Activated T-helper 2 cell treated with anti-CD3 and anti-CD28 coated beads, Interferon-gamma antibody, Interleukin-2, Interleukin-4, amounts not matched to agents 10 μg/mL and 5 μg/mL and 100 μg/mL, durations not matched to agents 14 hours and 24 hours and 36 hours (primary cell): ENCODE results near the gene OBP2A. TPM values are rescaled to one million over a fixed set of nuclear protein-coding genes. Genes with fewer than 3 reads are reported as not detected.
"Not testable (repeated sequence)": the region's sequence is repeated elsewhere in the genome, so short reads cannot be mapped to it uniquely, and the experiment has no call there.

Experiments
- DNase-seq: peaks from one replicate; pipeline ENCODE4 v3.0.0; 2021; ENCODE audit warnings: low spot score
- H3K27ac Mint-ChIP-seq: one replicate; pipeline ENCODE4 v1.8.0; 2021; ENCODE audit warnings: mixed read lengths
- H3K27me3 Mint-ChIP-seq: one replicate; pipeline ENCODE4 v1.8.0; 2021; ENCODE audit warnings: low read depth, mixed read lengths
- H3K36me3 Mint-ChIP-seq: one replicate; pipeline ENCODE4 v1.8.0; 2021; ENCODE audit warnings: low read depth, mixed read lengths
- H3K4me1 Mint-ChIP-seq: one replicate; pipeline ENCODE4 v1.8.0; 2021; ENCODE audit warnings: low read depth, mixed read lengths
- H3K4me3 Mint-ChIP-seq: one replicate; pipeline ENCODE4 v1.8.0; 2021; ENCODE audit warnings: low read depth, mild to moderate bottlenecking, moderate library complexity, mixed read lengths
- H3K9me3 Mint-ChIP-seq: one replicate; pipeline ENCODE4 v1.8.0; 2021; ENCODE audit warnings: mixed read lengths
- intact Hi-C: fragments of 100-400 bp; cut with micrococcal nuclease; formaldehyde crosslinking; loops from one replicate; pipeline ENCODE4 v1.15.1; 2023
- total RNA-seq: library from RNA; stranded (reverse); gene quantifications from 2 replicates; pipeline ENCODE4 v1.2.3, GENCODE V29; 2022

OBP2A gene
- total RNA-seq, 1 donor from 2014 or later = not detected

DNA sequence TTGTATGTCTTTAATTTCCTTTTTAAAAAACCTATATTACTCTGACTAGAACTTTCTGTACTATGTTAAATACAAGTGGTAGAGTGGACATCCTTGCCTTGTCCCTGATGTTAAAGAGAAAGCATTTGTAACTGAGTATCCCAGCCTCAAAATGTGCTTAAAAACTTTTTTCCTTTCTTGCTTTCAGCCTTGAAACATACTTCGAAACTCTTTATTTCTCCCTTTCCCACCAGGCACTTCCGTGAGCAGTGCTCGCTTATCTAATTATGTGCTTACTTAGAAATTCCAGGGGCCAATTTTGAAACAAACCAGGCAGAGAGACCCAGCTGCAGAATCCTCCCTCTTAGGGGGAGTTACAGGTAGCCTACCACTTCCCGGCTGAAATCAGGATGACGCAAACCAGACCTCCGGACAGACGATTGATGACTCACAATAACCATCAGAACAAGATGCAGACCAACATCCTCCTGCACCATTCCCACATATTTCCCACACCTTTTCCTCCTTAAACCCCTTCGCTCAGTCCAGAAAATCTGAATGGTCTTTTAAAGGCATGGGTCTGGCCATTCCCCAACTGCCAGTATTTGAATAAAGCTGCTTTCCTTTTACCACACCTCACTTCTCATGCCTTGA, 2.5 kb upstream of the OBP2A start:
- H3K4me3 Mint-ChIP-seq, H3K27me3 Mint-ChIP-seq, H3K27ac Mint-ChIP-seq, H3K9me3 Mint-ChIP-seq, H3K36me3 Mint-ChIP-seq, intact Hi-C loops, DNase-seq, H3K4me1 Mint-ChIP-seq: not testable (repeated sequence)

DNA sequence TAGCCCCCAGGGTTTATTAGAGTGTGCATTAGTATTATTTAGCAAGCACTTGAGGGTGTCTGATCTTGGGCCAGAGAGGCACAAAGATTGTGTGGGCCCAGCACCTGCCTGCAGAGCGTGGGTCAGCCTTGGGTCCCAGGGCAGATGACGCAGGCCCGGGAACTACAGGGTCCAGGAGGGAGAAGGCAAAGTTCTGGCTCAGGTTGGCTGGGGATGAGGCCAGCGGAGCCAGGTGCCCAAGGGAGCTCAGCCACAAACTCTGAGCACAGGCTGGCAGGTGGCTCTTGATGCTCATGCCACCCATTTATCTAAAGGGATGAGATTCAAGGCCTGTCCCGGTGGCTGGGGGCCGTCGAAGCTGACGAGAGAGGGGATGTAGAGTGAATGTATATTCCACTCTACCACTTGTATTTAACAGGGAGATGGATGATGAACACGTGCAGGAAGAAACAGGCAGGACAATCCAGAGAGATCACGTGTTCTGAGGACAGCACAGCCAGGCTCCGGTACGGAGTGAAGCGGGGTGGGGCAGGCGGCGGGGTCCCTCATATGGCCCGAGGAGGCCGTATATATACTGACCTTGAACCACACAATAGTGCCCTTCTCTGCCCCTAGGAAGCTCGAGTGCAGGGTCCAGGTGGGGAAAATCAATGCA, 818 bp upstream of the OBP2A start:
- no peaks in the 10 kb centered on the region for H3K4me1 Mint-ChIP-seq
- intact Hi-C loops = no loop called here
- H3K27ac Mint-ChIP-seq = no peak overlapping the region

DNA sequence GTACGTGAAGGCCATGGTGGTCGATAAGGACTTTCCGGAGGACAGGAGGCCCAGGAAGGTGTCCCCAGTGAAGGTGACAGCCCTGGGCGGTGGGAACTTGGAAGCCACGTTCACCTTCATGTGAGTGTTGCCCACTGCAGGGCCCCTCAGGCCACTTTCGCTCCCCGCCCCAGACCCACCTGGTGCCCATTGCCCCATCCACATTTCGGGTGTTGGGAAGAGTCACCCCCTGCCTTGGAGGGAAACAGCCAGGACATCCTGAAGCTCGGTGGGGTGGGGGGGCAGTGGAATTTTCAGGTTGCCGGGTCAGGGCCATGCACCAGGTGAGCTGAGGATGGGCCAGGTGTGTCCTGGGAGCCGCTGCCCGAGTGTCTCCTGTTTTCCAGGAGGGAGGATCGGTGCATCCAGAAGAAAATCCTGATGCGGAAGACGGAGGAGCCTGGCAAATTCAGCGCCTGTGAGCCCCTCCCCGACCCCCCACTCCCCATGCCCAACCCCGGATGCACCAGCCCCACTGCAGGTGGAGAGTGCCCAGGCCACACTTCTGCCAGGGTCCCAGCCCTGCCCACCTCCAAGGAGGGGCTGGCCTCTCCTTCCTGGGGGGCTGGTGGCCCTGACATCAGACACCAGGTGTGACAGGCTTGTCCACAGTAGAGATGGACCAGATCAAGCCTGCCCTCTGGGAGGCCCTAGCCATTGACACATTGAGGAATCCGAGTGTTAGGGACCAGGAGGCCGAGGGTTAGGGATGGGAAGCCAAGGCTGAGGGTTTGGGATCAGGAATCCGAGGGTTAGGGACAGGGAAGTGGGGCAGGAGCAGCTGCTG, 1.1 kb downstream of the OBP2A start:
- DNase-seq, H3K9me3 Mint-ChIP-seq, H3K27ac Mint-ChIP-seq, H3K4me3 Mint-ChIP-seq, H3K27me3 Mint-ChIP-seq, H3K4me1 Mint-ChIP-seq, H3K36me3 Mint-ChIP-seq, intact Hi-C loops: not testable (repeated sequence)

More for the DNA sequence above, 818 bp upstream of the OBP2A start:
- Mint-ChIP-seq H3K9me3 (no peaks in the 10 kb centered on the region), H3K36me3 (no peaks in the 10 kb centered on the region), H3K27me3 (peaks cover 5% of the 10 kb centered on the region), H3K4me3 (no peak overlapping the region)
- DNase-seq = no peak

DNA sequence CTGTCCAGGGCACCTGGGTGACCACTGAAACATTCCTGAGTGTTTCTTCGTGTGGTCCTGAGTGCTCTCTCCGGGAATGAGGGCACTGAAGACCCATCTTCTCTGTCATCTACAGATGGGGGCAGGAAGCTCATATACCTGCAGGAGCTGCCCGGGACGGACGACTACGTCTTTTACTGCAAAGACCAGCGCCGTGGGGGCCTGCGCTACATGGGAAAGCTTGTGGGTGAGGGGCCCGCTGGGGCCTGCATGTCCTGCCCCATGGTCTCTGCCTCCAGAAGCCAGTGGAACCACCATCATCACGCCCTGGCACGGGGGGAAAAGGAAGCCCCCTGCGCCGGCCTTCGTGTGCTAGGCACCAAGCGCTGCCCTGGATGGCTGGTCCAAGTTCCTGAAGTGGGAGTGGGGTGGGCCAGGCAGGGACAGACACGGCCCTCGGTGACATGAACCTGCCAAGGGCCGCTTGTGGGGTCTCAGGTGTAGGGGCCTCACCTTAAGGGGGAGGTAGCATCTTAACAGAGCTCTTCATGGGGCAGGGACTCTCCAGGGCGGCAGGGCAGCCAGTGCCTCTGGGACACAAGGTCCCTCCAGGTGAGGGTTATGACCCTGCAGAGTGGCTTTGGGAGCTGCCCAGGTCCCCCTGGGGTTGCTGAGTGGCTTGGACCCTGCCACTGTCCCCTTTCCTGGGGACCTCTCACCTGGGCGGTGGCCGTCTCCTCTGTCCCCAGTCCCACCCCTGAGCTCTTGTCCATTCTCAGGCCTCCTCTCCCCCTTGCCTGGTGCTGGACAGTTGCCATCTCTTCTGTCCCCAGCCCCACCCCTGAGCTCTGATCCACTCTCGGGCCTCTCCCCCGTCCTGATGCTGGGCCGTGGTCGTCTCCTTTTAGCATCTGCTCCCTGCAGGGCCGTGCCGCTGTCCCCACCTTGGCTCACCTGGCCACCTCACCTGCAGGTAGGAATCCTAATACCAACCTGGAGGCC, 2.1 kb downstream of the OBP2A start:
- Mint-ChIP-seq H3K4me3 (no peak overlapping the region), H3K4me1 (no peaks in the 10 kb centered on the region), H3K36me3 (no peaks in the 10 kb centered on the region), H3K9me3 (no peaks in the 10 kb centered on the region), H3K27me3 (peaks cover 5% of the 10 kb centered on the region), H3K27ac (no peak overlapping the region)
- DNase-seq = no peak
- intact Hi-C loops = no loop called here

DNA sequence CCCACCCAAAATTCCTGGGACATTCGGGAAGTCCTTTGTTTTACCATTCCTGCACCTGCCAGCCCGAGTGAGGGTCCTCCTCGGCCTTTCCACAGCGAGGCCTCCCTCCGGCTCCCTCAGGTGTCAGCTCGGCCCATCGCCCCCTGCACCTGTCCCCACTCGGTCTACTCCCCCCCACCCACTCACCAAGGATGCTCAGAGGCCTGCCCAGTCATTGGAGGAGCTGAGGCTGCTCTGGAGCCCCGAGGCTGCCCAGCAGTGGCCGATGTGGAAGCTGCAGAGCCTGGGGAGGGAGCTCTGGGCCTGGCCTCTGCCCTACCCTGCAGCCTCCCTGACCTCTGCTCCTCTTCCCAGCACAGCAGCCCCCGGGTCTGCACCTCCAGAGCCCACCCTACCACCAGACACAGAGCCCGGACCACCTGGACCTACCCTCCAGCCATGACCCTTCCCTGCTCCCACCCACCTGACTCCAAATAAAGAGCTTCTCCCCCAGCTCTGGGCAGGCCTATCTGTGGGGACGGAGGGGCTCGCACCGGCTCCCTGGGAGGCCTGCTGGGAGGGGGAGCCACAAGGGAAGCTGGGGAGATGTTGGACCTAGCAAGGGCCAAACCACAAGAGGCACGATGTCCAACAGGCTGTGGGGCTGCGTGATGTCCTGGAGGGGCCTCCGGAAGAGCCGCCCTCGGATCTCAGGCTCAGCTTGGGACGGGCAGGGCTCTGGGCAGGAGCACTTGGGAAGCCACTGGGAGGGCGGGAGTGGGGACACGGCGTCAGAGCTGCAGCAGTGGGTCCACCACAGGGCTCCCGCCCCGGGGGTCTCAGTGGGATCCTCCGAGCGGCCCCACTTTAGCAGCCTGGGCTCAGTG, 3.8 kb downstream of the OBP2A start:
- not testable (repeated sequence) for H3K9me3 Mint-ChIP-seq

DNA sequence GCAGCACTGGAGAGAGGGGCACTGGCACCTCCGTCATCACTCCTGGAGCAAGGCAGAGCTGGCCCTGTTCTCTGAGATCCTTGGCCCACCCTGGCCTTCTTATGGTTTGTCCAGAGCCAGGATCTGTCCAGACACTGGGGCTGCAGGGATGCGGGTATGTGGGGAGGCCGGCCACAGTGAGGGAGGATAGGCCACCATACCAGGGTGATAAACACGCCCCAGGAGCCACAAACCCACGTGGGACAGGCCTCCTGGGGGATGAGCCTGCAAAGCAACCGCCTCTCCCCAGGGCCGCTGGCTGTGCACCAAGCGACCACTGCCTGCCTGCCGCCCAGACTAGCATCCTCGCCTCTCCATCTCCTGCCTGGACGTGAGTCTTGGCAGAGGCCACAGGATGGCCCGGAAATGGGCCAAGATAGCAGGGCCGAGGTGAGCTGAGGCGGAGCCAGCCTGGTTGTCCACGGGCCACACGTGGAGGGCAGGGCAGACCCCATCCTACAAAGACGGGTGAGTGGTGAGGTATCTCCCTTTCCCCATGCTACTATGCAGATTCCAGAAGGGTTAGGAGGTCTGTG, 4.5 kb downstream of the OBP2A start:
- Mint-ChIP-seq H3K27ac (no peak overlapping the region), H3K4me1 (no peaks in the 10 kb centered on the region), H3K27me3 (no peaks in the 10 kb centered on the region), H3K36me3 (no peaks in the 10 kb centered on the region), H3K9me3 (no peaks in the 10 kb centered on the region), H3K4me3 (no peak overlapping the region)
- DNase-seq = no peak
- intact Hi-C loops = no loop called here

More for the DNA sequence above, 3.8 kb downstream of the OBP2A start:
- H3K27me3 Mint-ChIP-seq, H3K27ac Mint-ChIP-seq, H3K4me3 Mint-ChIP-seq, DNase-seq, intact Hi-C loops, H3K4me1 Mint-ChIP-seq, H3K36me3 Mint-ChIP-seq: not testable (repeated sequence)

DNA sequence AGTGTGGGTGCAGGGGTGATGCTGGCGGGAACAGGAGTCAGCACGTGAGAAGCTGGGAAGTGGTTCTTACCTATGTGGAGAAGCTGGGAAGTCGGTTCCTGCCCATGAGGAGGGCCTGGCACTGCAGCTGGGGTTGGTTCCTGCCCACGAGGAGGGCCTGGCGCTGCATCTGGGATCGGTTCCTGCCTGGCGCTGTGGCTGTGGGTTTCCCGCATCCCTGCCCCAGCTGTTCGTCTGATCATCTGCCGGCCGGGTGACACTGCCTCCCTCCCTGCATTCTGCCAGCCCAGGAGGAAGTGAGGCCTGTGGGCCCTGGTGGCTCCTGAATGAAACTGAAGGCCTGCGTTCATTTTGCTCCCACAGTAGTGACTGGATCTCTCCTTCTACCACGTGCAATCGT, 5.1 kb downstream of the OBP2A start:
- H3K27me3 Mint-ChIP-seq = no peaks in the 10 kb centered on the region
- no peaks in the 10 kb centered on the region for H3K9me3 Mint-ChIP-seq
- H3K4me1 Mint-ChIP-seq = no peaks in the 10 kb centered on the region
- no peaks in the 10 kb centered on the region for H3K36me3 Mint-ChIP-seq
- H3K4me3 Mint-ChIP-seq = no peak overlapping the region
- intact Hi-C loops = no loop called here
- H3K27ac Mint-ChIP-seq = no peak overlapping the region
- no peak for DNase-seq

DNA sequence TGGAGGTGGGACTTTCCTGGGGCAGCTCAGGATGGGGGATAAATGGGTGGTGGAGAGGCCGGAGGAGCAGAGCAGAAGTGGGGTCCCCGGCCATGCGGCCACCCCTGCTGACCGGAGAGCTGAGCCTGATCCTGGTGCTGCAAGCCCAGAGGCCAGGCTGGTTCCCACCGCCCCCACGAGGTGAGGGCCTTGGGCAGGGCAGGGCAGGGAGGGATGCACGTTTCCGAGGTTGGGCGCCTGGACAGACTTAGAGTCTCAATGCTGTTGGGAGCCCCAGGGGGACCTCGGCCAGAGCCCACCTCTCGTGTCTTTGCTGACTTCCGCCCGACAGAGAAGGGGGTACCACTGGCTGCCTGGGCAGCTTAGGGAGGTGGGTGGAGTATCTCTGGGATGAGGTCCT, 5.5 kb downstream of the OBP2A start:
- Mint-ChIP-seq H3K4me3 (no peak overlapping the region), H3K9me3 (no peaks in the 10 kb centered on the region), H3K4me1 (no peaks in the 10 kb centered on the region), H3K27ac (no peak overlapping the region), H3K36me3 (no peaks in the 10 kb centered on the region), H3K27me3 (no peaks in the 10 kb centered on the region)
- intact Hi-C loops = no loop called here
- no peak for DNase-seq

DNA sequence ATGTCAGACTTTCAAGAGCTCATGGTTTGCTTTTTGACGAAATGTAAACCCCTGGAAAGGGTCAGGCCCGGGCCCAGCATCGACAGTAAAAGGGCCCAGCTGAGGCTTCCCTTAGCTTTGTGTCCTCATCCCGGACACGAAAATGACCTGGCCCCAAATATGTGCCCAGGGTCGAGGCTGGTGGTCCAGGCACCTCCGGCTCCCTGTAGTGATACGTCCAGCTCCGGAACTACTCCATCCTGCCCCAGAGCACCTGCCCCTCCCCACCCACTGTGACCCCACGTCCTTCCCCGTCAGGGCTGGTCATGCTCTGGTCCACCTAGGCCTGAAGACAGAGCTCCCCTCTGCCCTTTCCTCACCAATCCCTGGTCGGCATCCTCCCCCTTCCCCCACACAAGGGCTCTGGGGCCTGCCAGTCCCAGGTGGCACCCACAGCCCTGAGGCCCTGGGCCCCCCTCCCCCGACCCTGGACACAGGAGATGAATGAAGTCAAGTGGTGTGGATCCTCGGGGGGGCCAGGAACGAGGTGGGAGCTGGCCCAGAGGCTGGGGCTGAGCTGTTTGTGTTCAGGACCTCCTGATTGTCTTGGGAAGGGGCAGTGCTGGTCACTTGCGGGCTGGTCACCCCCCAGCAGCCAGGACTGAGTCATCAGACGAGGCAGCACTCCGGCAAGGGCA, 6.2 kb downstream of the OBP2A start:
- no peak for DNase-seq
- Mint-ChIP-seq H3K27ac (no peak overlapping the region), H3K9me3 (no peaks in the 10 kb centered on the region), H3K27me3 (no peaks in the 10 kb centered on the region), H3K36me3 (no peaks in the 10 kb centered on the region), H3K4me3 (no peak overlapping the region), H3K4me1 (no peaks in the 10 kb centered on the region)
- intact Hi-C loops = no loop called here

DNA sequence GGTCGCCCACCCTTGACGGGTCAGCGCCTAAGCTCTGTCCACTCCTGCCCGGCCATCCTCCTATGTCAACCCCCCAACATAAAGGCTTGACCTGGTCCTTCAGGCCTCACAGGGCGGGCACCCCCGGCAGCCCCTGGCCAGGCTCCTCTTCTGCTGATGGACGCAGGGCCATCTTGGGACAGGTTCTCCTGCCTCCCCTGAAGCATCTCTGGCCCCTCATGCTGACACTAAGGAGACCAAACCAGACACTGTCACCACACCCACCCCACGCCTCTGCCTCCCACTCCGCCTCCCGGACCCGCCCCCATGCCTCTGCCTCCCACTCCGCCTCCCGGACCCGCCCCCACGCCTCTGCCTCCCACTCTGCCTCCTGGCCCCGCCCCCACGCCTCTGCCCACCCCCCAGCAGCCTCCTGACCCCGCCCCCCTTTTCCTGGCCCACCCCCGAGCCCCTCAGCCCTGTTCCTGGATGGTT, 6.8 kb downstream of the OBP2A start:
- H3K27ac Mint-ChIP-seq = no peak overlapping the region
- H3K27me3 Mint-ChIP-seq = no peaks in the 10 kb centered on the region
- no peaks in the 10 kb centered on the region for H3K36me3 Mint-ChIP-seq
- intact Hi-C loops = no loop called here
- H3K9me3 Mint-ChIP-seq = no peaks in the 10 kb centered on the region
- no peak for DNase-seq
- no peaks in the 10 kb centered on the region for H3K4me1 Mint-ChIP-seq
- H3K4me3 Mint-ChIP-seq = no peak overlapping the region

DNA sequence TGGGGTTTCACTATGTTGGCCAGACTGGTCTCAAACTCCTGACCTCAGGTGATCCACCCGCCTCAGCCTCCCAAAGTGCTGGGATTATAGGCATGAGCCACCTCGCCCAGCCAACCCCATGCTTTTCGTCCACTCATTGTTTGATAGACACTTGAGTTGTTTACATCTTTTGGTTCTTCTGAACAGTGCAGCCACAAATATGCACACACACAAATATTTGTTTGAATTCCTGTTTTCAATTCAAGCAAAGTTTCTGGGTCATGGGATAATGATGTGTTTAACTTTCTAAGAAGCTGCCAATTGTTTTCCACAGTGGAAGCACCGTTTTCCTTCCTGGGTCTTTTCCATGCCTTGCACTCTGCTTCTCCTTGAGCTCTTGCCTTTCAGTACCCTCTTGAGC, 8.8 kb downstream of the OBP2A start:
- Mint-ChIP-seq H3K4me3 (no peak overlapping the region), H3K36me3 (no peaks in the 10 kb centered on the region), H3K4me1 (no peaks in the 10 kb centered on the region), H3K27me3 (no peaks in the 10 kb centered on the region), H3K27ac (no peak overlapping the region), H3K9me3 (no peaks in the 10 kb centered on the region)
- no peak for DNase-seq
- intact Hi-C loops = no loop called here
